Measurements from ENCODE around the gene CXCL9.
A peak's percentile ranks its signal among the peaks of the same experiment; 100 is the strongest.
"Not testable (repeated sequence)": the region's sequence is repeated elsewhere in the genome, so short reads cannot be mapped to it uniquely, and the experiment has no call there.

CXCL9 gene

GRCh38 chr4:76007089-76007862, at the start of gene CXCL9:
CXCL9 (minus strand) TSS chr4:76007509; CDS start chr4:76007449, 60 bp downstream.
- no peak for DNase-seq

DNA sequence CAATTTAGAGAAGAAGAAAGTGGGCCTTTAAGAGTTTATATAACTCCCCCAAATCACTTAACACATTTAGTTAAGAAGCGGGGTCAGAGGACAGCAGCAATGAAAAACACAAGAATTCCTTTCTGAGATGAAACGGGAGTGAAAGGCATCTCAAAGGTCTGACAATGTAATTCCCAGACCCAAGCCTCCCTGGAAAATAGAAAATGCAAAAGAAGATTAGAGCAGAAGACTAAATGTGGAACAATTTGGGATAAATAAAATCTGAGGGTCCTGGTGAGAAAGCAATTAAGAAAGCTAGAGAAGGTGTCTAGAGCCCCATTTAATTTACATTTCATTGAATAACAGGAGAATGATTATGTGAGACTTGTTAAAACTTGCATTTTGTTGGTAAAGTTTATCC, 48.1 kb upstream of the CXCL9 start:
- no peak for DNase-seq

DNA sequence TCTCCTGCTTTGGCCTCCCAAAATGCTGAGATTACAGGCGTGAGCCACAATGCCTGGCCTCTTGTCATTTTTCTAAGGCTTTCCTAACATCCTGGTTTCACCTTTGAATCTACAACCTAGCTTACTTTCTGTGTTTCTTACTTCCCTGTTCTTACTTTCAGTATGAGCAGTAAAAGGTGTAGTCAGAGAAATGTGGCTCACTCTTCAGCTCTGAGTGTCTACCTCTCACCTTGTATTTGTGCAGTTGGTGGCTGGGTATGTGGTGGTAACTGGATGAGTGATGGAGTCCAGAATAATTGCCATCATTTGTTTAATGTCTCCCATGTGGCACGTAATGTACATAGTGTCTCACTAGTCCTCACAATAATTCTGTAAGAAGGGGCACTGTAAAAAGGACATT, 47.7 kb upstream of the CXCL9 start:
- no peak for DNase-seq

DNA sequence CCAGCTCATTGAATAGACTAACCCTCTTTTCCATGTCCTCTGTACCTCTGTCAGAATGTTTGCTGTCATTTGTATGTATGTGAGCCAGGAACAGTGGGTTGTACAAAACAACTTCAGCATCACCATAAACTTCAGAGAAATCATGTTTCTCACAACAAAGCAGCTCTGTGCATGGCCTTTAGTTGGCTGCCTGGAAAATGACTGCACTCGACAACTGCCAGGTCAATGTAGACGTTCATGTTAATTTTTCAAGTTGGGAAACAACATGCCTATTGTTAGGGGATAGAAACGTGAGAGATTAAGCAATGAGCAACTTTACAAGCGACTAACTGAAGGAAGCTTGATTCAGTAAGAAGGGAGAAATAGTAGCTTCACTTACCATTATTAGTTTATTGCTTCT, 46.4 kb upstream of the CXCL9 start:
- DNase-seq, result peak; percentile 40

DNA sequence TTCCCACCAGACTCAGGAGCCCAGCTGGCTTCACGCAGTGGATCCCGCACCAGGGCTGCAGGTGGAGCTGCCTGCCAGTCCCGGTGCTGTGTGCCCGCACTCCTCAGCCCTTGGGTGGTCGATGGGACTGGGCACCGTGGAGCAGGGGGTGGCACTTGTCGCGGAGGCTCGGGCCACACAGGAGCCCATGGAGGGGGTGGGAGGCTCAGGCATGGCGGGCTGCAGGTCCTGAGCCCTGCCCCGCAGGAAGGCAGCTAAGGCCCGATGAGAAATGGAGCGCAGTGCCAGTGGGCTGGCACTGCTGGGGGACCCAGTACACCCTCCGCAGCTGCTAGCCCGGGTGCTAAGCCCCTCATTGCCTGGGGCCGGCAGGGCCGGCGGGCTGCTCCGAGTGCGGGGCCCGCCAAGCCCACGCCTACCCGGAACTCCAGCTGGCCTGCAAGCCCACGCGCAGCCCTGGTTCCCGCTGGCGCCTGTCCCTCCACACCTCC, 43.3 kb upstream of the CXCL9 start:
- not testable (repeated sequence) for DNase-seq

GRCh38 chr4:76049860-76050416, 42.6 kb upstream of the CXCL9 start:
- DNase-seq, result not testable (repeated sequence)

GRCh38 chr4:76044686-76045085, 37.4 kb upstream of the CXCL9 start:
- DNase-seq, result not testable (repeated sequence)

DNA sequence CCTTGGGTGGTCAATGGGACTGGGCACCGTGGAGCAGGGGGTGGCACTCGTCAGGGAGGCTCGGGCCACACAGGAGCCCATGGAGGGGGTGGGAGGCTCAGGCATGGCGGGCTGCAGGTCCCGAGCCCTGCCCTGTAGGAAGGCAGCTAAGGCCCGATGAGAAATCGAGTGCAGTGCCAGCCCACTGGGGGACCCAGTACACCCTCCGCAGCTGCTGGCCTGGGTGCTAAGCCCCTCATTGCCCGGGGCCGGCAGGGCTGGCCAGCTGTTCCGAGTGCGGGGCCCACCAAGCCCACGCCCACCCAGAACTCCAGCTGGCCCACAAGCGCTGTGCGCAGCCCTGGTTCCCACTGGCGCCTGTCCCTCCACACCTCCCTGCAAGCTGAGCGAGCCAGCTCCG, 36.0 kb upstream of the CXCL9 start:
- DNase-seq, result not testable (repeated sequence)

DNA sequence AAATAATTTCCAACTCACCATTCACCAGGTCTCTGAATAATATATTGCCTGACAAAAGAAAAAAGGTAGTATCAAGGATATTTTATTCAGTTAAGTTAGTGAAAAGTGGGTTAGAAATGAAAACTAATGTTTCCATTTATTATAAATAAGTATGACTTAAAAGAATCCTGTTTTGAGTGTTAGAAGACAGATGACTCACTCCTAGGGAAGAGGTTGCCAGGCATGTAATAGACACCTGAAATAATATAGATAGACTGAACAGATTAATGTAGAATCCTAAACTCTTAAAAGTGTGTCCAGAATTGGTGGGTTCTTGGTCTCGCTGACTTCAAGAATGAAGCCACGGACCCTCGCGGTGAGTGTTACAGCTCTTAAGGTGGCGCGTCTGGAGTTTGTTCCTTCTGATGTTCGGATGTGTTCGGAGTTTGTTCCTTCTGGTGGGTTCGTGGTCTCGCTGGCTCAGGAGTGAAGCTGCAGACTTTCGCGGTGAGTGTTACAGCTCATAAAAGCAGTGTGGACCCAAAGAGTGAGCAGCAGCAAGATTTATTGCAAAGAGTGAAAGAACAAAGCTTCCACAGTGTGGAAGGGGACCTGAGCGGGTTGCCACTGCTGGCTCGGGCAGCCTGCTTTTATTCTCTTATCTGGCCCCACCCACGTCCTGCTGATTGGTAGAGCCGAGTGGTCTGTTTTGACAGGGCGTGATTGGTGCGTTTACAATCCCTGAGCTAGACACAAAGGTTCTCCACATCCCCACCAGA, 35.1 kb upstream of the CXCL9 start:
- not testable (repeated sequence) for DNase-seq

DNA sequence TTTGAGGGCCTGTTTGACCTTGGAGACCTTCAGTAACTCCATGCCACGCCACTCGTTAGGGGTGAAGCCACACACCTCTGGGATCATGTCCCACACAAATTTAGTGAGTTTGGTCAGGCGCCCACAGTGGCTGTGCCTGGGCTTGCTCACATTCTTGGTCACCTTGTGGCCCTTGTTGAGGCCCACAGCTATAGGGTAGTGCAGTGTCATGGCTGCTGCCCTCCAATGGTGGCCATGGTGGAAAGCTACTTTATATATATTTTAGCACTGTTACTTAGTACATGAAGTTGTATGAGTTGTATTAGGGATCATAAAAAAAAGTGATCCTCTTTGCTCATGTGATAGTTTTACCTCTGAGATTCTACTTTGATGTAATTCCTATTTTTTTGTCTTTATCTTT, 29.5 kb upstream of the CXCL9 start:
- DNase-seq, result no peak

- DNase-seq, result no peak
Observed at GRCh38 chr4:76035799-76036380, 28.6 kb upstream of the CXCL9 start, which contains the start of gene CXCL11. CXCL11 (minus strand) TSS chr4:76036070; CDS start chr4:76035987, 83 bp downstream.

GRCh38 chr4:76035141-76035540, 27.8 kb upstream of the CXCL9 start:
- no peak for DNase-seq

DNA sequence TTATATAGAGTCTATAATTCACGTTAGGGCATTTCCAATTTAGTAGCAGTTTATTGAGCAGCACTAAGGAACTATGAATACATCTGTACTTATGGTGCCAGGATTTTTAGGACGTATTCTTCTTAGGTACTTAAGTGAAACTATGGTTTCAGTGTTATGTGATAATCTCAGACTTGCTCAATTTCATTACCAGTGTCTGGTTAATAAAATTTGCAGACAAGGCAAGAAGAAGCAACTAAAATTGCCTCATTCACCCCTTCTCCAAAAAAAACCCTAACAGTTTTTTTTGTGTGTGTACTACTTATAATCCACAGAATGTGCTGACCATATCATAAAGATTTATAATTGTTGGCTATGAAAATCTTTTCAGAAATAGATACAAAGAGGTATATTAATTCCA, 22.0 kb upstream of the CXCL9 start:
- no peak for DNase-seq

DNA sequence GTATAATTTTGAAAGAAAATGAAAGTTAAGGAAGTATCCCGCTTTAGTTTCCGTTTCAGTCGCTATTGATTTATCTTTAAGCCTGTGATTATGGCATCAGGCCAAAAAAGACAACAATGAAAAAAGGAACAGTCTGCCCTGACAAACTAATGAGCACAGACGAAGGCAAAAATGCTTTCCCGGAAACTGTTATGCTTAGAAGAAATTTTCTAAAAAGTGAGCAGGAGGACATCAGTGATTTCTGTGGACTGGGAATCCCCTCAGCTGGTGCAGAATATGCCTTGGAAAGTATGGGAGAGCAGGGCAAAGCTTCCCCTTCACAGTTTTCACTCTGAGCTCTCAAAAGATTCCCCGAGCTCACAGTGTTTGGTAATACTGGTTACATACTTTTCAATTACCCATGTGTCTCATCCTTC, 21.0 kb upstream of the CXCL9 start:
- peak; percentile 35 for DNase-seq

GRCh38 chr4:76024065-76024464, 16.8 kb upstream of the CXCL9 start:
- no peak for DNase-seq

DNA sequence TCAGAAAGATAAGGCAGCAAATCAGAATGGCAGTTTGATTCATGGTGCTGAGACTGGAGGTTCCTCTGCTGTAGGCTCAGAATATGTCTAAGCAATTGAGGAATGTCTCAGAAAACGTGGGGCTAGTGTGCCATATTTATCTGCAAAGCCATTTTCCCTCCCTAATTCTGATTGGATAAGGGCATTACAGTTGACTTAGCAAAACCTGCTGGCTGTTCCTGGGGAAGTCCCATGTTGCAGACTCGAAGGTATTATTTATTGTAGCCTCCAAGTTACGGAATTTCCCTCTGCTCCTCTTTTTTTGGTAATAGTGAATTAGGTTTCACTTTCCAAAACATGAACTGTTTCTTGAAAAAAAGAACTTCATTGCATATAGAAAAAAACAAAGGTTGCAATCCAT, 16.1 kb upstream of the CXCL9 start, which contains the start of gene CXCL10:
TSS of gene CXCL10 (minus strand) at position 109 of the 400 bp plus-strand sequence. CDS start at position 43, 66 bp downstream.
- DNase-seq, result no peak

- DNase-seq, result no peak
Observed at GRCh38 chr4:76022677-76023076, 15.4 kb upstream of the CXCL9 start.

GRCh38 chr4:76022031-76022430, 14.7 kb upstream of the CXCL9 start:
- DNase-seq, result no peak

GRCh38 chr4:76017056-76017686, 9.9 kb upstream of the CXCL9 start:
- no peak for DNase-seq

DNA sequence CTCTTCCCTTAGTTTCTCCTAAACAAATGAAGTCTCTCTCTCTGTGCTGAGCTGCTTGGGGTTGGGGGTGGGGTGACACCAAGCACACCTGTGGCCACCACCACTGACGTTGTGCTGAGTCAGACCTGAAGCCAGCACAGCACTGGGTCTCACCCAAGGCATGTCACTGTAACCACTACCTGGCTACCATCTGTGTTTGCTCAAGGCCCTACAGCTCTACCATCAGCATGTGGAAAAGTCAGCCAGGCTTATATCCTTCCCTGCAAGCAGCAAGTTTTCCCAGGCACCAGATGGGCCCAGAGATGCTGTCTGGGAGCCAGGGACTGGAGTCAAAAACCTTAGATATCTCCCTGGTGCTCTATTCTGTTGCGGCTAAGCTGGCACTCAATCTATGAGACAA, 9.1 kb upstream of the CXCL9 start:
- DNase-seq, result no peak

- no peak for DNase-seq
Observed at GRCh38 chr4:76013540-76013939, 6.2 kb upstream of the CXCL9 start.

DNA sequence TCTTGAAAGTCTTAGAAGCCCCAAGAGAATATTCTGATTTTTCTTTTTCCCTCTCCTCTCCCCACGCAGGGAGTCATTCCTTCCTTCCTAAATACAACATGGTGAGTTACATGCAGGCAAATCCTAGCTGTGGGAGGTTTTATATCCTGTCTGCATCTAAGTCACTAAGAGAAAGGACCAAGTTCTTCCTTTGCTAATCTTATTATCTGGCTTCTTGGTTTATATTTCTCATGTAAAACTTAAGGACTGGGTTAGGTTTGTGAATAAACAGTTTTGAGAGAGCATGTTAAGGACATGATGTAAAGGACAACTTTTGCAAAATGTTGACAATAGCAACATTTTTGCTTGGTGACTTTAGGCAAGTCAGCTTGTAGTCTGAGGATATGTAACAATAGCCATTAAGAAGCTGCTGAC, 5.1 kb upstream of the CXCL9 start:
- DNase-seq, result no peak

All from eye (tissue), 1 donor.